IPS DF 19.7 (cell line): ENCODE results near the gene LRFN2.

Experiments used
- DNase-seq: peaks from one replicate; pipeline ENCODE4 v3.0.0-alpha.2; 2013; ENCODE audit warnings: low read depth, low spot score

LRFN2 gene

GRCh38 chr6:40350747-40351217, 236.4 kb downstream of the LRFN2 start:
- no peak for DNase-seq

GRCh38 chr6:40349901-40350746, 237.0 kb downstream of the LRFN2 start:
- no peak for DNase-seq

DNA sequence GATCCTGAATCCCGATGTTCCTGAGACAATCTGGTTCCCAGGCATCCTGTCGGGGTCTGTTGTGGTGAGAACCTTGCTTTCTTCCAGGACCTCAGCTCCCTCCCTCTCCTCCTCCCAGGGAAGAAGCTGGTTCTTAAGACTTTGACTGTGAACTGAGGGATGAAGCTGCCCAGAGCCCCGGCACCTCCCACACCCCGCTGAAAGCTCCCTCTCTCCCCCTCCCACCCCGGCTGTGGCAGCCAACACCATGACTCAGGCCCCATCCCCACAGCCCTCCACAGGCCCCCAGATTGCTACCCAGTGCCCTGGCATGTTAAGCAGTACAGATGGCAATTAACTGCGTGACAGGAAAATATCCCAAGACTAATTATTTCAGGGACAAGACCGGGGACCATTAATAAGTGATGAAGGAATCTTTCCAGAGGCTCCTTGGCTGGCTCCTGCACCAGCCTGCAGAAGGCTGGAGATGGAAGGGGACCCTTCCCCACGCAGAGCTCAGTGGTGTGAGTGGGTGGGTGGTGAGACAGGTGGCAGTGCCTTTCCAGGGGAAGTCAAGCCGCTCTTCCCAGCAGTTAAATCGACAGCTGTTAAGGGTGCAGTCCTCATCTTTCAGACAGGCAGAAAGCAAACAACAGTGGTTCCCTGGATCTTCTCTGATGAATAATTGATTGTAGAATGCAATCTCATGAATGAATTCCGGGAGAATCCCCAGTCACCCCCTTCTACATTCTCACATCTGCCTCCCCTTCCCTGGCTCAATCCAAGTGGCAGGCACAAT, 237.9 kb downstream of the LRFN2 start:
- DNase-seq, result no peak

DNA sequence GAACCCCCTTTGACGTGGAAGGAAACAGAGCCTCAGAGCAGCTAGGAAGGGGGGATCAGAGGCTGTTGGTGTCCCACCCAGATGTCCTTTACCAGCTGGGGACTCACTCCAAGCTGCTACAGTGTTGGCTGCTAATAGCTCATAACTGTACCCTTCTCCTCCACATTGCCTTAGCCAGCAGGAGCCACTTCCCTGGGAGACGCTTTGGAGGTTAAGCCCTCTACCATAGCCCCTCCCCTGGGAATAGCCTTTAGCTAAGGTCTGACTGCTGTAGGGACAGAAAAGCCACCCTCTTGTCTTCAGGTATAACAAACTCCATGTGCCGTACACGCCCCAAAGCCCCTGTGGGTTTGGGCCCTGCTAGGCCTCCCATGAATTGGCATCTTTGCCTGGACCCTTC, 238.6 kb downstream of the LRFN2 start:
- no peak for DNase-seq

GRCh38 chr6:40347571-40348011, 239.6 kb downstream of the LRFN2 start:
- no peak for DNase-seq

GRCh38 chr6:40346246-40346645, 240.9 kb downstream of the LRFN2 start:
- no peak for DNase-seq

- no peak for DNase-seq
Measured at GRCh38 chr6:40344566-40345167, 242.5 kb downstream of the LRFN2 start.

DNA sequence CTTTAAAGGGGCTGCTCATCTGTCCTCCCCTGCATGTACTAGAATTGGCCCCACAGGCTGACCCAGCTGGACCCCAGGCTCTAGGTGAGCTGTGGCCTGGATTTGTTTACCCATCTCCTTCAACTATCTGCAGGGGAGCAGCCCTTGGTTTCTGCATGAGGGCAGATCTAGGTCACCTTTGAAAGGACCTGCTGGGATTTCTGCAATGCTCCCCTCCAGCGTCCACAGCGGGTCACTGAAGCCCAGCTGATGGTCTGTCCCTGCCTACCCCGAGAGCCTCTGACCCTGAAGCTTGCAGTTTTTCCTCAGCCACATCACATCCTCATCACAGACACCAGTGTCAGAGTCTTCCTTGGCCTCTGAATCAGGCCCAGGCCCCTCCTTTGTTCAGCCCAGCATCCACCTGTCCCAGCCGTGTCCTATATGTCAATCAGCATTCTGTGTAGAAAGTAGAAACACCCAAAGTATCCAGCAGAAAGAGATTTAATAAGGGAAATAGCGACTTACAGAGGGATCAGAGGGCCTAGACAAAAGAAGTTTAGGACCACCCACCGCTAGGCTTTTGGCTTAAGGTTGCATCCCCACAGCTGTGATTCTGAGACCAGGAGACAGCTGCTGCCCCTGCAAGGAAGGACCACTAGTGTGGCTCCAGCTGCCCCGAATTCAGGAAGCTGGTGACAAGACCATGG, 243.1 kb downstream of the LRFN2 start:
- no peak for DNase-seq

GRCh38 chr6:40343318-40343876, 243.8 kb downstream of the LRFN2 start:
- no peak for DNase-seq

- DNase-seq, result no peak
Measured at GRCh38 chr6:40342723-40343122, 244.4 kb downstream of the LRFN2 start.

DNA sequence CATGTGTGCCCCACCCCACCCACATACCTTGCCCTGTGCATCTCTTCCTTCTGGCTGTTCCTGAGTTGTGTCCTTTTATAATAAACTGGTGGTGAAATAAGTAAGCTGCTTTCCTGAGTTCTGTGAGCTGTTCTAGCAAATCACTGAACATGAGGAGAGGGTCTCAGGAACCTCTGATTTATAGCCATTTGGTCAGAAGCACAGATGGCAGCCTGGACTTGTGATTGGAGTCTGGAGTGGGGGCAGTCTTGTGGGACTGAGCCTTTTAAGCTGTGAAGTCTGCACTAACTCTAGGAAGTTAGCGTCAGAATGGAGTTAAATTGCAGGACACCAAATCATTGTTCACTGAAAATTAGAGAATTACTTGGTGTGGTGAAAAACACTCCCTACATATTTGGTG, 245.4 kb downstream of the LRFN2 start:
- DNase-seq, result no peak
